Umbilical cord (tissue), 2 donors: Measurements from ENCODE around the gene PDGFD. TPM values are rescaled to one million over a fixed set of nuclear protein-coding genes. Genes with fewer than 3 reads are reported as not detected.

Source experiments
- DNase-seq: peaks from one replicate; pipeline ENCODE4 v3.0.0-alpha.2; 2015; ENCODE audit warnings: low spot score
- total RNA-seq: library from RNA; depleted of rRNA; stranded (reverse); fragments of >200 nt; gene quantifications from one replicate; pipeline ENCODE4 v1.2.3, GENCODE V29; 2014; ENCODE audit warnings: low replicate concordance; ENCODE audit not compliant: insufficient read depth

Gene PDGFD
- total RNA-seq, 1 donor from 2014 or later = 8.2 TPM

- DNase-seq = no peak
Observed at GRCh38 chr11:103958475-103959215, 205.3 kb downstream of the PDGFD start.

DNA sequence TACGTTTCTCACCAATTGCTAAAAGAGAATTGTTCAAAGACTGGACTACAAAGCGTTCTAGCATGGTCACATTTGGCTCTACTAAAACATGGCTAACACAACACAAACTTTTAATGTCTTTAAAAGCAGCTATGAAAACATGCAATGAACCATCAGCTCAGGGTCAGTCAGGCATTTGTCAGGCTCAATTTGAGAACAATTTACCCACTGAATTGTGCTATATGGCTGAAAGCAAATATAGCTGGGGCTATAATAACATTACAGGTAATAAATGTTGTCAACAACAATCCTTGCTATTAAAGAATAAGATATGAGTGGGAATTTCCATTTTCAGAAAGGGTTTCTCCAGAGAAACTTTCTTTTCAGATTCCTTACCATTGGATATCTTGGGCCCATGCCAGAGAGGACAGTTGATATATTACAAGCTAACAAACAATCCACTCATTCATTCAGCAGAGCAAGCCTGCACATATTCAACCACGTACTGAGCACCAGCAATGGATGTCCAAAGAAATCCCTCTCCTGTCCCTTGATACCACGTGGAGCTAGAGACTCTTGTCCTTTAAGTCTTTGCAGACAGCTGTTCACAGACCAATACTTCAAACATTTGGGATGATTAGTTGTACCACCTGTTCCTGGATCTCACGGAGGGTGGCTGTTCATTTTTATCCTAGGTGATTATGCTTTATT, 210.0 kb downstream of the PDGFD start:
- DNase-seq = no peak

DNA sequence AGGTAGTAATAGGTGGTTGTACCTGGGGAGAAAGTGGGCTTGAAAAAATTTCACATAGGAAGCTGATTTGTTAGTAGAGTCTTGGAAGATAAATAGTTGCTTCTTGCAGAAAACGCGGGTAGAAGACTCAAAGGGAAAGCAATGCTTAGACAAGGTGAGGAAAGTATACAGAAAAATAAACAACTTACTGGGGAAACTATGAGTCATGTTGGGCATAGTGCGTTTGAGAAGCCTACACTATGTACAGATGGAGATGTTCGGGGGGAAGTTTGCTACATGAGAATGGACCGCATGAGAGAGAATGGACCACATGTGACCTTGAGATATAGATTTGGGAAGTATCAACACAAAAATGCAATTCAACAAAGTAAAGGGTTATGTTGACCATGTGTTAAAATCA, 214.2 kb downstream of the PDGFD start:
- DNase-seq = no peak

GRCh38 chr11:103948187-103948763, 215.7 kb downstream of the PDGFD start:
- no peak for DNase-seq

GRCh38 chr11:103947546-103947919, 216.4 kb downstream of the PDGFD start:
- DNase-seq = no peak

- no peak for DNase-seq
Observed at GRCh38 chr11:103946793-103947545, 217.0 kb downstream of the PDGFD start.

DNA sequence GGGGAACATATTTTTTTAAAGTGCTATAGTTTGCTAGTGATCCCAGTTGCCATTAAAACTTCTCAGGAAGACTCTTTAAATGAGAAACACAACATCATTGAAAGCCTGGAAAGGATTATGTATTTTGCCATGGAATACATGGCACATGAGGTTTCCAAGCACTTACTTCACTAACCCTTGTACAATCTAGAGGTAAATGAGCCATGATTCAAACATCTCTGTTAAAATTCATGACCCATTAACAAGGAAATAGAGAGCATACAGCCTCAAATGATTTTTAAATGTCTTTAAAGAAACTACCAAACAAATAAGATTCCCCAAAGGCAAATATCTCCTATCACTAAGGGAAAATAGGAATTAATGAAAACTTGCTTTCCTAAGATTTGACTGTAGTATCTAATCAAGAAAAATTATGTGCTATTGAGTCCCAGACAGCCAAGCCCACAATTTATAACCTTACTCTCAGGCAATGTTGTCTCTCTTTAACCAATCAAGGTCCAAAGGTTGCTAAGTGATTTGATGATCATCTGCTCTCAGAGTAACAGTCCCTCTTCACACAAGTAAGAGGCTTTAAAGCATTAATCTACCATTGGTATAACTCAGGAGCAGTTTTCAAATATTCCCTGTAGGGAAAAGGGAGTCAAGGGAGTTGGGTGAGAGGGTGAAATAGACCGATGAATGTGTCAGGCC, 219.6 kb downstream of the PDGFD start:
- DNase-seq = no peak

- no peak for DNase-seq
Observed at GRCh38 chr11:103942646-103943045, 221.3 kb downstream of the PDGFD start.

DNA sequence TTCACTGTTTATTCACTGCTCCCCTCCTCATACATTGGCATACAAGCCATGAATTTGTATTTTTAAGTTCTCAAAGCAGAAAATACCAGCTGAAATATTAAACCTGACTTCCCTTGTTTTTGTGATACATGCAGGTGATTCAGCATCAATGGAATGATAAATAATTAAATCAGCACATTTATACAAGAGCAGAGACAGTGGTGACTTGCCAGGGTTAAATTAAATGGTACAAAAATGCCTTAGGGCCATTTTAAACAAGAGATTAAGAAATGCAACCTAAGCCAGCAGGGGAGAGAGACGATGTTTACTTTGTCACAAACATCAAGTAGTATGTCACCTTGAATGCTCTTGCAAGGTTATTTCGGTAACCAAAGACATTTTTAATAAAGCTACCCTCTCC, 223.4 kb downstream of the PDGFD start:
- DNase-seq = no peak

DNA sequence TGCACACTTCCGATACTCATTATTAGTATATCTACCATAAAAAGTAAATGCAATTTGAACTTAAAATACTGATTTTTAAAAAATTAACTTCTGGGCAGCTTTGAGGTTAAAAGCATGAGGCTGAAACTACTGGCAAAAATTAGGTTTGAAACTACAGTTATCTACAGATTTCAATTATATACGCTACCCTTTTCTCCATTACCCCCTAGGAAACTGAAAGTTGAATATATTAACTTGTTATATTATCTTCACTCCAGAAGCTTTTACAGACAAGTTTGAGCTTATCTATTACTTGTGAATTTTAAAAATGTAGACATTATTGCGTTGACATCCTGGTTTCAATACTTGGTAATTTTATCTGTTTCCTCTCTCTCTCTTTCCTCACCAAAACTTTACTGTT, 224.3 kb downstream of the PDGFD start:
- no peak for DNase-seq

DNA sequence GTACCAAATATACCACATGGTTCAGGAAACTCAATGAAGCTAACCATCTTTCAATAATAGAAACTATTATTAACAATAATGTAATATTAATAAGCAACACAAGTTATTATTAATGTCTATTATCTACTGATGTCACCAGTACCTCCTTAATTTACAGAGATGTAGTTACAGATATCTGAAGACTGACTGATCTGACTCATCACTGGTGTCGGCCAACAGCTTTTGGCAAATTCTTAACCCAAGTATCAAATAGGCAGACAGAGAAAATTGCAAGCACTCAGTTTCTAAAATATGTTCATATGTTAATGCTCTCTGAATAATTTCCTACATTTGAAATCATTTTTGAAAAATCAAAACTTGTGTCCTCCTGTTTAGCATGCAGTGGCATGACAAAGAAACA, 227.9 kb downstream of the PDGFD start:
- no peak for DNase-seq

DNA sequence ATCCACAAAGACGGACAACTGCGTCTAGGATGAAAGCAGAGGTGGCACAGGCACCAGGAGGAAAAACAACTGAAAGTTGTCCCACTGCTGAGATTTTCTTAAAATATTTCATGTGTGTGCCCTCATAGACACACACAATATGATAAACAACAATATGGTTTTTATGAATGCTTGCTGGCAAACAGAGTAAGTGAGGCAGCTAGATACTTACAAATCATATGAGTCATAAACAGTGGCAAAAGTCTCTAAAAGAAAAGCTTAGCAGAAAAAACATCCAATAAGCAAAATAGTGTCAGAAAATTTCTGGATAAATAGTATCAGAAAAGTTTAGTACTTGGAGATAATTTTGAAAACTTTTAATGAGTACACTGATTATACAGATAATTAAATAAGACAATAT, 228.7 kb downstream of the PDGFD start:
- no peak for DNase-seq

- DNase-seq = no peak
Observed at GRCh38 chr11:103929170-103929903, 234.6 kb downstream of the PDGFD start.

DNA sequence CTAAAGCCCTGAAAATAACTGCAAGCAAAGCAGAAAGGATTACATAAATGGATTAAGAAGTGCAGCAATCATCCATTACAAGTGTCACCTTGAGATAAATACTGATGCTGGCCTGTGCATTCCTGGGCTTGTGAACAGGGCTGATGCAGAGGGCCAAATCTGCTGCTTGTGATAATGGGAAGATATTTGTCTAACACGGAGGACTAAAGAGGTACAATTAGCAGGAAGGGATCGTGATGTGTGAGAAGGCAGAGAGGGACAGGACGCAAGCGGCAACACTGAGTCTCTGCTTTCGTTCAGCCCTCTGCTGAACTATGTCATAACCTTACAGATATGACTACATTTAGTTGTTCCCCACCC, 235.2 kb downstream of the PDGFD start:
- no peak for DNase-seq

GRCh38 chr11:103928040-103928801, 235.7 kb downstream of the PDGFD start:
- DNase-seq = no peak

DNA sequence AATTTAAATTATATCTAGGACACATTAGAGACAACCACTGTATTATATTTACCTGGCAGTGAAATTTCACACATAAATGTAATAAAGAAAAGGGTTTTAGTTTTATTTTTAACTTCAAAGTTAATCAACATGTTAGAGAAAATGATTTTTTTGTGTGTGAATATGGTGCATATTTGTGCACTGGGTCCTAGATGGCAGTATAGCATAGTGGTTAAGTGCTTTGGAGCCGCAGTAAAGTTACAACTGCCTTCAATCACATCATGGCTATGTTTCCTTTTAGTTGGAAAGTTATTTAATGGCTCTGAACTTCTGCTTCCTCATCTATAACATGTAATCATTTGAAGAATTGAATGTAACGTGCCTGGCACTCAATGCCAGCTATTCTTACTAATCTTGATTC, 236.4 kb downstream of the PDGFD start:
- DNase-seq = no peak

DNA sequence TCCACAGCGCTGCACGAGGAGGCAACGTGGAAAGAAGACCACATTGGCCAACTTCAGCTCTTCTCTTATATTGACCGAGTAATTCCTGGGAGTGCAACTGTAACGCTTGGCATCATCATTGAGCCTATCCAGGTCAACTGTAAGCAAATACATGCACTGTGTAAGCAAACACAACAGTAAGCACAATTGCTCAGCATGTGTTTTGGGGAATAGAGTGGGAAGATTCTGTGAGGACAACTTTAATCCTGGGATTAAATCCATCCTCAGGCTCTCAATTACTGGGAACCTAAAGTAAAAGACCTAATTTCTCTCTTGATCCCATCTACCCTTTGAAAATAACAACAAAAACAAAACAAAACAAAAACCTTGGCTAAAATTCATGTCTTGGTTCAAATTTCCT, 237.0 kb downstream of the PDGFD start:
- DNase-seq = no peak

- no peak for DNase-seq
Observed at GRCh38 chr11:103924166-103925013, 239.6 kb downstream of the PDGFD start.

DNA sequence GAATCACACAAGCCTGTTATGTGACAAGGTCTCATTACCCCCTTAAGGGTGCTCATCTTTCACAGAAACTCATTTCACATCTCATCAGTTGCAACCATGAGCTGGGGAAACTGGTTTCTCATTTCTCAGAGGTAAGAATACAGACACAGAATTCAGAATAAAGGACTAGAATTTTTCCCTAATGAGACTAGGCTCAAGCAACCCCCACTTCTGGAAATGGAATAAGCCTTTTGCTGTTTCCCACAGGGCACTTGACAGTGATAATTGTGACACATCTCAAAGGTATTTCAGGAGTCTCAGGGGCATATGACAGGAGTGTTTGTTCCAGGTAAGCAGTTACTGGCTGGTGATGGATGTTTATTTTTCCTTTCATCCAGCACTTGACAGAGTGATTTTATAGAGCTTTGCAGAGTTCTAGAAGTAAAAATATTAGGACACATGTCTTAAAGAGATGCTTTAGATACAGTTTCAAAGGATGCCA, 240.5 kb downstream of the PDGFD start:
- DNase-seq = peak; percentile 71
